Loucy (cell line): Measurements from ENCODE around the gene SBF2.

Experiments used
- H2AFZ ChIP-seq: fragments of 200-600 bp; sonication (generic); 2 replicates; pipeline ENCODE4 v1.6.0; 2016; ENCODE audit warnings: antibody characterized with exemption, mild to moderate bottlenecking, low read length, moderate library complexity
- H3F3A ChIP-seq: fragments of 200-600 bp; 2 replicates; pipeline ENCODE4 v1.6.0; 2016; ENCODE audit warnings: antibody characterized with exemption, low read depth, mild to moderate bottlenecking
- H3K27me3 ChIP-seq: fragments of 200-600 bp; sonication (generic); 2 replicates; pipeline ENCODE4 v1.6.1; 2014; ENCODE audit warnings: low read length, mild to moderate bottlenecking; ENCODE audit not compliant: insufficient read depth, poor library complexity, severe bottlenecking
- H3K36me3 ChIP-seq: fragments of 200-600 bp; sonication (generic); 2 replicates; pipeline ENCODE4 v1.6.1; 2016; ENCODE audit warnings: low read length; ENCODE audit not compliant: insufficient read depth
- H3K4me1 ChIP-seq: fragments of 200-600 bp; sonication (generic); 2 replicates; pipeline ENCODE4 v1.5.1; 2014; ENCODE audit warnings: low read length, mild to moderate bottlenecking; ENCODE audit not compliant: insufficient read depth, poor library complexity, severe bottlenecking
- H3K4me2 ChIP-seq: fragments of 200-600 bp; sonication (generic); 2 replicates; pipeline ENCODE4 v1.6.0; 2014; ENCODE audit warnings: antibody characterized with exemption, low read length, low read depth, mild to moderate bottlenecking; ENCODE audit not compliant: poor library complexity, severe bottlenecking
- H3K4me3 ChIP-seq: fragments of 200-600 bp; sonication (generic); 2 replicates; pipeline ENCODE4 v1.5.1; 2014; ENCODE audit warnings: low read length, mild to moderate bottlenecking, mixed read lengths; ENCODE audit not compliant: poor library complexity, severe bottlenecking
- H3K79me2 ChIP-seq: fragments of 200-600 bp; sonication (generic); 2 replicates; pipeline ENCODE4 v1.6.1; 2014; ENCODE audit warnings: low read length; ENCODE audit not compliant: insufficient read depth
- H3K9ac ChIP-seq: fragments of 200-600 bp; sonication (generic); 2 replicates; pipeline ENCODE4 v1.6.0; 2014; ENCODE audit warnings: mild to moderate bottlenecking, low read depth, low read length, moderate library complexity; ENCODE audit not compliant: poor library complexity, severe bottlenecking
- H3K9me2 ChIP-seq: fragments of 200-600 bp; sonication (generic); replicated peaks from 2 replicates; pipeline ENCODE4 v1.6.1; 2016; ENCODE audit warnings: low read depth, low read length, mixed read lengths
- H3K9me3 ChIP-seq: fragments of 200-600 bp; sonication (generic); 2 replicates; pipeline ENCODE4 v1.6.1; 2014; ENCODE audit warnings: mild to moderate bottlenecking, antibody characterized with exemption, low read length, low read depth; ENCODE audit not compliant: insufficient read depth
- H4K20me1 ChIP-seq: fragments of 200-600 bp; sonication (generic); 2 replicates; pipeline ENCODE4 v1.6.0; 2014; ENCODE audit warnings: antibody characterized with exemption, low read length, mild to moderate bottlenecking; ENCODE audit not compliant: insufficient read depth, poor library complexity, severe bottlenecking
- EZH2phosphoT487 ChIP-seq: fragments of 200-600 bp; IDR thresholded peaks from 2 replicates; pipeline ENCODE4 v1.6.1; 2018; ENCODE audit warnings: antibody characterized with exemption, mild to moderate bottlenecking, moderate library complexity, borderline replicate concordance
- TF ChIP-seq, protein P1 (sequence below): fragments of 200-600 bp; sonication (generic); conservative IDR thresholded peaks from 2 replicates; pipeline ENCODE4 v1.5.1; 2014; ENCODE audit warnings: mild to moderate bottlenecking, antibody characterized with exemption, low read length

The SBF2 gene

DNA sequence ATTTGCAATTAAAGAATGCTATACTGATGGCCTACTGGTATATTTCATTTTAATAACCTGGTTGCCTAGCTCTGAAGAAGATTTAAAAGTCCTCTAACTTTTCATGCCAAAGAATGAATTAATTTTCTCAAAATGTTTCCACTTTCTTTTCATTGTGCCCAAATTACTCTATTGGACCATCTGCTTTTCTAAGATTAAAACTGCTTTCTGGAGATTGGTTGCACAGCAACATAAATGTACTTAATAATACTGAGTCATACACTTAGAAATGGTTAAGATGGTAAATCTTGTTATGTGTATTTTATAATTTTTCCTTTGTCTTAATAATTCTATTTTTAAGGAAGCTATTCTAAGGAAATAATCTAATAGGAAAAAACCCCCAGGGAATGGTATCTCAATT lies 479.9 kb downstream of the SBF2 start:
- TF ChIP-seq, protein P1, sequence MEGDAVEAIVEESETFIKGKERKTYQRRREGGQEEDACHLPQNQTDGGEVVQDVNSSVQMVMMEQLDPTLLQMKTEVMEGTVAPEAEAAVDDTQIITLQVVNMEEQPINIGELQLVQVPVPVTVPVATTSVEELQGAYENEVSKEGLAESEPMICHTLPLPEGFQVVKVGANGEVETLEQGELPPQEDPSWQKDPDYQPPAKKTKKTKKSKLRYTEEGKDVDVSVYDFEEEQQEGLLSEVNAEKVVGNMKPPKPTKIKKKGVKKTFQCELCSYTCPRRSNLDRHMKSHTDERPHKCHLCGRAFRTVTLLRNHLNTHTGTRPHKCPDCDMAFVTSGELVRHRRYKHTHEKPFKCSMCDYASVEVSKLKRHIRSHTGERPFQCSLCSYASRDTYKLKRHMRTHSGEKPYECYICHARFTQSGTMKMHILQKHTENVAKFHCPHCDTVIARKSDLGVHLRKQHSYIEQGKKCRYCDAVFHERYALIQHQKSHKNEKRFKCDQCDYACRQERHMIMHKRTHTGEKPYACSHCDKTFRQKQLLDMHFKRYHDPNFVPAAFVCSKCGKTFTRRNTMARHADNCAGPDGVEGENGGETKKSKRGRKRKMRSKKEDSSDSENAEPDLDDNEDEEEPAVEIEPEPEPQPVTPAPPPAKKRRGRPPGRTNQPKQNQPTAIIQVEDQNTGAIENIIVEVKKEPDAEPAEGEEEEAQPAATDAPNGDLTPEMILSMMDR, result no peak
- no peak for TF ChIP-seq EZH2phosphoT487
- Histone ChIP-seq H3K36me3 (peaks cover 6% of the 10 kb centered on the region; the same call in 1 of the 2 replicates), H3K4me2 (no peak overlapping the region), H4K20me1 (no peaks in the 10 kb centered on the region), H3K9me2 (0 out of 2 replicates have a peak, but pooled peaks cover 3% of the 10 kb centered on the region), H3K79me2 (no peaks in the 10 kb centered on the region), H3F3A (no peaks in the 10 kb centered on the region), H3K4me1 (no peaks in the 10 kb centered on the region), H3K4me3 (no peak overlapping the region), H3K9ac (no peak overlapping the region), H3K27me3 (no peaks in the 10 kb centered on the region), H2AFZ (no peak overlapping the region), H3K9me3 (no peaks in the 10 kb centered on the region)

DNA sequence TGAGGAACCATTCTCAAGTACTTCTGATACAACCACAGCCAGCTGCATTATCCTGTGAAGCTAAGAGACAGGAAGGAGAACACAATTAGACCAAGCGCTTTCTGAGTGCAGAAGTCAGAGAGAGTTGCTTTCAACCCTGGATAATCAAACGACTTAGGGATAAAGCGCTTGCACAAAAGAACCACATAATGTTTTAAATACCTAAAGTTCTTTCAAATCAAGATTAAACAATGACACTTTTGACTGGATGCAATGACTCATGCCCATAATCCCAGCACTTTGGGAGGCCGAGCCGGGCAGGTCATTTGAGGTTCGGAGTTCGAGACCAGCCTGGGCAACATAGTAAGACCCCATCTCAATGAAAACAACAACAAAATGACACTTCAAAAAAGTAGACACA lies 485.1 kb downstream of the SBF2 start:
- Histone ChIP-seq H3K27me3 (no peaks in the 10 kb centered on the region), H4K20me1 (no peaks in the 10 kb centered on the region), H3F3A (no peaks in the 10 kb centered on the region), H3K9me2 (no peaks in the 10 kb centered on the region), H3K36me3 (peaks cover 17% of the 10 kb centered on the region; the same call in 1 of the 2 replicates), H3K9ac (no peak overlapping the region), H2AFZ (no peak overlapping the region), H3K79me2 (no peaks in the 10 kb centered on the region), H3K4me3 (no peak overlapping the region), H3K9me3 (no peaks in the 10 kb centered on the region), H3K4me1 (no peaks in the 10 kb centered on the region), H3K4me2 (no peak overlapping the region)
- TF ChIP-seq, protein P1, result no peak
- no peak for TF ChIP-seq EZH2phosphoT487

DNA sequence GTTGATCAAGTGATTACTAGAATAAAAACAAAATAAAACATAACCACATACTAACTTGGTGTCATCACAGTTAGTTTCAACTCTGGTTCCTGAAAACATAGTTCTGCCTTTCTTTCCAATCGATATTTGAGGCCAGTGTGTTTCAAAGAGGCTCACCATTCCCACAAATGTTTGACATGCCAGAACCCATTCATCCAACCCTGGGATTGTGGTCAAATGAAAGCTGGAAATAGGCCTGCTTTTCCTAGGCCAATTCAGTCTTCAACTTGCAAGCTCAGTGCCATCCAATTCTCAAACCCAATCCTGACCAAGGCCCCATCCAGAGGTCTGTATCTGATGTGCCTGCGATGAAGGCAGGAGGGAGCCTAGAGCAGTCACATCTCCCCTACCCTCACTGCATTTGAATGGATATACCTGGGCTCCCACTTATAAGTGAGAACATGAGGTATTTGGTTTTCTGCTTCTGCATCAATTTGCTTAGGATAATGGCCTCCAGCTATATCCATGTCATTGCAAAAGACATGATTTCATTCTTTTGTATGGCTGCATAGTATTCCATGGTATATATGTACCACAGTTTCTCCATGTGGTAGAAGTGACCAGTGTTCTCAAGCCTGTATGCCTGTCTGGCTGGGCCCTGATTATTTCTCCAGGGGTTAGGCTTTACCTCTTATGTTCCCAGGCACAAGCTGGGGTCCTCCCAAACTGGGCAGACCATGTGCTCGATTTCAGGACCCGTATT lies 486.9 kb downstream of the SBF2 start:
- no peaks in the 10 kb centered on the region for H4K20me1 ChIP-seq
- no peaks in the 10 kb centered on the region for H3K79me2 ChIP-seq
- H3K9me3 ChIP-seq, result no peaks in the 10 kb centered on the region
- no peaks in the 10 kb centered on the region for H3K4me1 ChIP-seq
- H3K4me2 ChIP-seq, result no peak overlapping the region
- no peaks in the 10 kb centered on the region for H3K9me2 ChIP-seq
- no peak for TF ChIP-seq EZH2phosphoT487
- no peak overlapping the region for H3K9ac ChIP-seq
- no peaks in the 10 kb centered on the region for H3F3A ChIP-seq
- no peak overlapping the region for H3K4me3 ChIP-seq
- H3K36me3 ChIP-seq, result peaks cover 17% of the 10 kb centered on the region; the same call in 1 of the 2 replicates
- H3K27me3 ChIP-seq, result no peaks in the 10 kb centered on the region
- H2AFZ ChIP-seq, result no peak overlapping the region
